Naive thymus-derived CD8-positive, alpha-beta T cell (primary cell): ENCODE data around the gene ROGDI. TPM values are rescaled to one million over a fixed set of nuclear protein-coding genes. Genes with fewer than 3 reads are reported as not detected.

Source experiments
- ATAC-seq, 2 donors: fragments of 150-1000 bp; cut with Tn5 transposase in 1 of 2; sonication (Bioruptor Pico), chemical (Tn5 transposase) in 1 of 2; 1 replicate in 1 of 2; 2 replicates in 1 of 2; pipeline ENCODE4 v1.10.0; 2021; ENCODE audit warnings: mild to moderate bottlenecking in 2 of 2, moderate library complexity in 2 of 2
- POLR2A ChIA-PET: fragments of 350-600 bp; sonication (Branson Sonifier 250); formaldehyde crosslinking; loops from one replicate; lab custom pipeline; 2021; ENCODE audit warnings: antibody characterized with exemption; lab: Charles Lee
- DNase-seq, 10 donors: peaks; one replicate each; pipeline versions ENCODE4 v3.0.0 to v3.0.0-alpha.2; 2020 to 2022
- H3K27ac Mint-ChIP-seq, 10 donors: one replicate each; pipeline ENCODE4 v1.8.0; 2020 to 2022; ENCODE audit warnings: mild to moderate bottlenecking in 10 of 10, mixed read lengths in 10 of 10, moderate library complexity in 4 of 10, inconsistent platforms in 1 of 10
- H3K27me3 Mint-ChIP-seq, 5 donors: one replicate each; pipeline ENCODE4 v1.8.0; 2021 to 2022; ENCODE audit warnings: mixed read lengths in 5 of 5
- H3K36me3 Mint-ChIP-seq, 3 donors: one replicate each; pipeline ENCODE4 v1.8.0; 2020 to 2022; ENCODE audit warnings: mixed read lengths in 3 of 3, mild to moderate bottlenecking in 2 of 3, inconsistent platforms in 1 of 3
- H3K4me1 Mint-ChIP-seq, 4 donors: one replicate each; pipeline ENCODE4 v1.8.0; 2021 to 2022; ENCODE audit warnings: mixed read lengths in 4 of 4
- H3K4me3 Mint-ChIP-seq, 10 donors: one replicate each; pipeline ENCODE4 v1.8.0; 2020 to 2022; ENCODE audit warnings: mild to moderate bottlenecking in 10 of 10, mixed read lengths in 10 of 10, moderate library complexity in 6 of 10, inconsistent platforms in 1 of 10
- H3K9me3 Mint-ChIP-seq, 9 donors: one replicate each; pipeline ENCODE4 v1.8.0; 2020 to 2022; ENCODE audit warnings: mixed read lengths in 9 of 9, mild to moderate bottlenecking in 3 of 9, inconsistent platforms in 1 of 9, moderate library complexity in 1 of 9
- polyA plus RNA-seq, 3 donors: library from polyadenylated mRNA; unstranded; fragments of 300-500 nt; fragmentation: Illumina TruSeq; gene quantifications; one replicate each; pipeline ENCODE4 v1.2.3, GENCODE V29; 2021
- total RNA-seq, 8 experiments: library from RNA in 2 of 8; stranded (reverse) in 2 of 8; gene quantifications; one replicate each; pipeline ENCODE4 v1.2.3 and lab custom pipeline; 2021 to 2026

The ROGDI gene
- total and polyA plus RNA-seq, 5 experiments from 2014 or later, result 7.8 to 12.6 (median 11.8) TPM

DNA sequence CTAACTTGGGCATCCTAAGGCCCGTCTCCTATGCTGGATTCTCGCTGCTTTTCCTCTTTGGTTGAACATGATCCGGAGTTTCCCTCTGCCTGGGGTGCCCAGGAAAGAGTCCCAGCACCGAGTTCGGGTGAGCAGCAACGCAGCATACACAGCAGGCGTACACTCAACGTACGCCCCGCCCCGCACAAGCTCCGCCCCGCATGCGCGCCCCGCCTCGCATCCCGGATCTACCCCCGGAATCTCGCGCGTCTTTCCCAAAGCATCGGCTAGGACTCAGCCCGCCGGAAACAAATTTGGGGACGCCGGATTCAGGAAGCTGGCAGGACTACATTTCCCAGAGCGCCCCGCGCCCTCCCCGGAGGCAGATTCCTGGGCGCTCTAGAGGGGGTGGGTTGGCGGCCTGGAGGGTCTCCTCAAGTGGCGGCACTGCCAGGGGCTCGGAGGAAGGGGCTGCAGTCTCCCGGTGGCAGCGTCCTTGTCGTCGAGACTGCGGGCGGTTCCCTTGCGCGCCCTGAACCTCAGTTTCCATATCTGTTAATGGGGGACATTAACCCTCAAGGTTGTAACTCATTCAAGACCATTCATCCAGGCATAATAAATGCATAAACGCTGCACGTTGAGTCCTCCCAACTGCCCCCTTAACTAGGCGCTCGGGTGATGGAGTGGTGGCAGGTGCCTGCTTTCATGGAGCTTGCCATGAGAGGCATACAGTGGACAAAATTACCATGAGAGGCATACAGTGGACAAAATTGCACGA is 33.7 kb downstream of the ROGDI start:
- Mint-ChIP-seq H3K27ac (peak overlapping the region; percentile 79 to 96 (median 94)), H3K4me1 (peaks cover 15 to 40% (median 30%) of the 10 kb centered on the region in 4 donors), H3K27me3 (no peaks in the 10 kb centered on the region), H3K9me3 (no peaks in the 10 kb centered on the region), H3K36me3 (peaks cover 0 to 11% (median 0%) of the 10 kb centered on the region in 3 donors), H3K4me3 (peak overlapping the region; percentile 88 to 95 (median 92))
- DNase-seq (peak; percentile 66 to 90 (median 73)), ATAC-seq (peak; percentile 54 to 65)
- POLR2A ChIA-PET, result interaction anchor here (0.6 to 5.8 kb wide), 11 partner anchors 22 to 486 kb away, joined by 3 to 60 read pairs (median 4); partner anchors contain the start of genes ANKS3, DNAAF8, NUDT16L1 and ROGDI

DNA sequence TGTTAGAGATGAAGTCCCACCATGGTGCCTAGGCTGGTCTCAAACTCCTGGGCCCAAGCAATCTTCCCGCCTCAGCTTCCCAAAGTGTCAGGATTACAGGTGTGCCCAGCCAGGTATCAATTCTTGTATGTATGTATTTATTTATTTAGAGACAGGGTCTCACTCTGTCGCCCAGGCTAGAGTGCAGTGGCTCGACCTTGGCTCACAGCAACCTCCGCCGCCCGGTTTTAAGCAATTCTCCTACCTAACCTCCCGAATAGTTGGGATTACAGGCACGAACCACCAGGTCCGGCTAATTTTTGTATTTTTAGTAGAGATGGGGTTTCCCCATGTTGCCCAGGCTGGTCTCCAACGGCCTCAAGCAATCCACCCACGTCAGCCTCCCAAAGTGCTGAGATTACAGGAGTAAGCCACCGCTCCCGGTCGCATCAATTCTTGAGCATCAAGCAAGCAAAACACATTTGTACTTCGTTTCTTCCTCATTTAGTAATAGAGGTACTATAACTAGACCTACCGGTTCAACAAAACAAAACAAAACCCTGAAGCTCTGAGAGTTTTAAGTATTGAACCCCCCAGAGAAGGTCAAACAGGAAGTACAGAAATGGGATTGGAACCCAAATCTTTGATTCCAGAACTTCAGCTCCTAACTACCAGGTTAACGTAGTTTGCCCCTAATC is 34.4 kb downstream of the ROGDI start:
- H3K27me3 Mint-ChIP-seq, result no peaks in the 10 kb centered on the region
- ATAC-seq (no peak), DNase-seq (peak in 1 of 10 donors; percentile 7)
- H3K36me3 Mint-ChIP-seq, result peaks cover 0 to 16% (median 0%) of the 10 kb centered on the region in 3 donors
- H3K9me3 Mint-ChIP-seq, result no peaks in the 10 kb centered on the region
- peak overlapping the region; percentile 79 to 96 (median 94) for H3K27ac Mint-ChIP-seq
- H3K4me3 Mint-ChIP-seq, result peak overlapping the region; percentile 88 to 95 (median 92)
- H3K4me1 Mint-ChIP-seq, result peaks cover 15 to 40% (median 30%) of the 10 kb centered on the region in 4 donors
- POLR2A ChIA-PET, result interaction anchor here (0.9 to 5.8 kb wide), 10 partner anchors 21 to 151 kb away, joined by 3 to 60 read pairs (median 4); partner anchors contain the start of genes ANKS3, DNAAF8, NUDT16L1 and ROGDI

DNA sequence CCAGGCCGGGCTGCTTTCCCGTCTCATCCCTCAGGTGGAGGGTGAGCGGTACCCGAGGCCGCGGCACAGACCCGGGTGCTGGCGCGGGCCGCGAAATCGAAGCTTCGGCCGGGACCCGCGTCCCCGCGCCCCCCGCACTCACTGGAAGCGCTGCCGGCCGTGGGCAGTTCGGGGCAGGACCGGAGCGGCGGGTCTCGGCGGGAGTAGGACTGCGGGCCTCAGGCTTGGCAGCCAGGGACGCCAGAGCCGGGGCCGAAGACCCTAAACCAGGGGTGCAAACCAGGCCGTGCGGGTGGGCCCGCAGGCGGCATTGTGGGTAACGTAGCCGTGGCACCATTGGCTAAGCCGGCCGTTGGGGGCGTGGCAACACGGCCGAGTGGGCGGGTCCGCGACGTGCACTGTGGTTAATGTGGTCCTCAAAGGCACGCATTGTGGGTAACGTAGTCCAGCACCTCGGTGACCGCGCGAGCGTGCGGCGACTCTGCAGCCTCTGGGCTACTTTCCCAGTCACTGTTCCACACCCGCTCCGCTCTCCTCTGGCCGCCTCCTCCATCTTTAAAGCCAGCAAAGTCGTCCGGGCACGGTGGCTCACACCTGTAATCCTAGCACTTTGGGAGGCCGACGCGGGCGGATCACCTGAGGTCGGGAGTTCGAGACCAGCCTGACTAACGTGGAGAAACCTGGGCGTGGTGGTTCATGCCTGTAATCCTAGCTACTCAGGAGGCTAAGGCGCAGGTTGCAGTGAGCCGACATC is 35.4 kb downstream of the ROGDI start, which contains the start of gene ZNF500:
Gene ZNF500, minus strand, starts transcription at position 288 of the 754 bp plus-strand sequence. CDS start 1,184 bp downstream, outside the sequence.
- DNase-seq (peak; percentile 88 to 97 (median 94)), ATAC-seq (peak; percentile 86 to 94)
- Mint-ChIP-seq H3K36me3 (peaks cover 0 to 26% (median 0%) of the 10 kb centered on the region in 3 donors), H3K27ac (peak within 1 kb of the TSS; percentile 86 to 96 (median 94)), H3K9me3 (no peaks in the 10 kb centered on the region), H3K4me1 (peaks cover 16 to 48% (median 34%) of the 10 kb centered on the region in 4 donors), H3K4me3 (peak within 1 kb of the TSS; percentile 88 to 95 (median 92)), H3K27me3 (no peaks in the 10 kb centered on the region)
- POLR2A ChIA-PET, result interaction anchor here (1.5 to 5.8 kb wide), 7 partner anchors 19 to 150 kb away, joined by 3 to 60 read pairs (median 4); partner anchors contain the start of genes ANKS3, DNAAF8 and ROGDI

DNA sequence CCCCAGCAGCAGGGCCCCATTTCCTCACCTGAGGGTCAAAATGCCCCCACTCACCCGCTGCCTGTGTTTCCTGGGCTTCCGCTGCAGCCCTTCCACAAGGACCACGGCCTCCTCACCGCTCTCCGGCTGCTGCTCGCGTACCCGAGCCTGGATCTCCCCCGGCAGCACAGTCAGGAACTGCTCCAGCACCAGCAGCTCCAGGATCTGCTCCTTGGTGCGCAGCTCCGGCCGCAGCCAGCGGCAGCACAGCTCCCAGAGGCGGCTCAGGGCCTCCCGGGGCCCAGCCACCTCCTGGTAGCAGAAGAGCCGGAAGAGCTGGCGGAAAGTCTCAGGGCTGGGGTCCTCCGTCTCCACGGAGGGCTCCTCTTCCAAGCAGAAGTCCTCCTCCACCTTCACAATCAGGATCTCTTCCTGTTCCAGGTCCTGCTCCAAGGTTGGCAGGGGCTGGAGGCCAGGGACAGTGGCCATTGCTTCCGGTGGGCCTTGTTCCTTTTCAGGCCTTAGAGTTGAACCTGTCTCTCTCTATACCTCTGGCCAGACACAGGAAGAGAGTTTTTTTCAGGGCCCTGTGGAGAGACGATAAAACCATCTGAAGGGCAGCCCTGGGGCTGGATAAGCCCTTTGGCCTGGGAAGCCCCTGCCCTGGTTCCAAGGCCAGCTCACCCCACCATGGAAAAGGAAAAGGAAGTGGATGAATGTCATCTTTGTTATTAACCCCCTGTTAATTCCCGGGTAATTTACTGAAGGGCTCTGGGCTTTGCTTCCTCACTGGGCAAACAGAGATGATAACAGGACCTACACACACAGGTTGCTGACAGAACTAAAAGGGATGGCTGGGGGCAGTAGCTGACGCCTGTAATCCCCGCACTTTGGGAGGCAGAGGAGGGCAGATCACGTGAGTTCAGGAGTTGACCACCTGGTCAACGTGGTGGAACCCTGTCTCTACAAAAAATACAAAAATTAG is 36.6 kb downstream of the ROGDI start:
- POLR2A ChIA-PET, result interaction anchor here (0.6 to 5.8 kb wide), 9 partner anchors 15 to 149 kb away, joined by 3 to 60 read pairs (median 4); partner anchors contain the start of genes ANKS3, DNAAF8 and ROGDI
- no peaks in the 10 kb centered on the region for H3K27me3 Mint-ChIP-seq
- ATAC-seq (no peak), DNase-seq (no peak)
- peak overlapping the region; percentile 85 to 95 (median 90) for H3K27ac Mint-ChIP-seq
- peak overlapping the region; percentile 84 to 91 (median 87) for H3K4me3 Mint-ChIP-seq
- H3K36me3 Mint-ChIP-seq, result peaks cover 0 to 35% (median 2%) of the 10 kb centered on the region in 3 donors
- H3K4me1 Mint-ChIP-seq, result peaks cover 16 to 49% (median 34%) of the 10 kb centered on the region in 4 donors
- no peaks in the 10 kb centered on the region for H3K9me3 Mint-ChIP-seq

DNA sequence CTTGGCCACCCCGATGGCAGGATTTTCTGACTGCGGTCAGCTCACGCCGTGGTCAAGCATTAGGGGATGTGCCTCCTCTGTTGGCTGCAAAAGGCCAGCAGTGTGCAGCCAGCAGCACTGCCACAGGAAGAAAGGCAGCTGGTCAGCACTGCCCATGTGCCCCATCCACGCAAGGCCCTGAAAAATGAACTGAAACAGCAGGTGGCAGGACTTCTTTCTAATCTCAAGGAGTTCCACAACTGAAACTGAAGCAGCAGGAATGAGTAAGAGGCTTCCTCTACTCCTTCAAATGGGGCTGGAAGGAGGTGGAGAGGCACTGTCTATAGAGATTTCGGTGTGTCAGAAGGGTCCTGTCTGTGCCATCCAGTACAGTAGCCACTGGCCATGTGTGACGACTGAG is 38.6 kb downstream of the ROGDI start:
- H3K4me3 Mint-ChIP-seq, result peak overlapping the region in 1 of 10 donors; percentile 14
- peak overlapping the region in 3 of 10 donors; percentile 15 to 27 (median 18) for H3K27ac Mint-ChIP-seq
- ATAC-seq (no peak), DNase-seq (no peak)
- no peaks in the 10 kb centered on the region for H3K27me3 Mint-ChIP-seq
- H3K36me3 Mint-ChIP-seq, result peaks cover 0 to 55% (median 2%) of the 10 kb centered on the region in 3 donors
- POLR2A ChIA-PET, result no interaction called here
- peaks cover 18 to 43% (median 30%) of the 10 kb centered on the region in 4 donors for H3K4me1 Mint-ChIP-seq
- no peaks in the 10 kb centered on the region for H3K9me3 Mint-ChIP-seq

DNA sequence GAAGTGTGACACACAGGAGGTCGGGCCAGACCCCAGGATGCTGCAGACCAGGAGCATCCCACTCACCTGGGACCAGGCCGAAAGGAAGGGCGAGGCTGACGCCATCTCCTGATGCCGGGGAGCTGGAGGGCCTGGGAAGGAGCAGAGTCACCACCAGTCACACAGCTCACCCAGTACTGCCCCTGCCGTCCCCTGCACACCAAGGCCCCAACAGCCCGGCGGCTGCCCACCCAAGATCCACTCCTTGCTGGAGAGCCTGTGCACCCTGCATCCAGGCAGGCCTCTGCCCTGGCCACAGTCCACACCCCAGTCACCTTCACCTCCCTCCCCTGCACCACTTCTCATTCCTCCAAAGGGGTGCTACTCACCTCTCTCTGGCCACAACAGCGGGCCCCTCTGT is 40.2 kb downstream of the ROGDI start:
- POLR2A ChIA-PET, result interaction anchor here (1.6 kb wide), 1 partner anchor 28 kb away, joined by 4 read pairs; the partner anchor contains the start of genes ANKS3 and DNAAF8
- no peaks in the 10 kb centered on the region for H3K9me3 Mint-ChIP-seq
- H3K4me3 Mint-ChIP-seq, result no peak overlapping the region
- DNase-seq (no peak), ATAC-seq (no peak)
- H3K27me3 Mint-ChIP-seq, result no peaks in the 10 kb centered on the region
- peak overlapping the region in 1 of 10 donors; percentile 62 for H3K27ac Mint-ChIP-seq
- peaks cover 0 to 69% (median 2%) of the 10 kb centered on the region in 3 donors for H3K36me3 Mint-ChIP-seq
- H3K4me1 Mint-ChIP-seq, result peaks cover 13 to 32% (median 18%) of the 10 kb centered on the region in 4 donors

DNA sequence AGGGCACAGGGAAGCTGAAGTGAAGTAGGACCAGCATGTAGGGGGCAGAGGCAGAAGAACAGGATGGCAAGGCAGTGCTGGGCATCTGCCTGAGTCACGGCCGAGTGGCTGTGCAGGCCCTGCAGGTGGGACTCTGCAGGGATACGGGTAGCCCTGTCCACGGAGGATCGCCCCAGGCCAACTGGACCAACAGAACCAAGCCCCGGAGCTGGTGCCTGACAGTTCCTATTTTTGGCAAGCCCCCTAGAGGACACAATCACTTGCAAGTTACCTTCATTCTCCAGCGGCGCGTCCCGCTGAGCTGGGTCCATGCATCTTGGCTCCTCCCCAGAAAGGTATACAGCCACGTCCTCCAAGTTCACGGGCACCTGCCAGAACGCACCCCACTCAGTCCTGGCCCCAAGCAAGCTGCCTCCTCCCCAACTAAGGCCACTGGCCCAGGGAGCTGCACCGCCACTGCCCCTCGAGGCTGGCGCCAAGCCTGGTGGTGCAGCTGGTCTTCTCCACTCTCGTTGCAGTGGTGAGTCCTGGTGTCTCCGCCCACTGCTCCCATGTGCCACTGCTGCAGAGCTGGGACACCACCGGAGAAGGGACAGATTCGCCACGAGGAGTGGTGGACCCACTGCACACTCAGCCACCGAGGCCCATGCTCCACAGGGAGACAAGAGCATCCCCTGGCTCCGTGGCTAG is 42.1 kb downstream of the ROGDI start:
- ATAC-seq, result no peak
- Mint-ChIP-seq H3K4me1 (peaks cover 4 to 19% (median 8%) of the 10 kb centered on the region in 4 donors), H3K27me3 (no peaks in the 10 kb centered on the region), H3K27ac (peak overlapping the region in 3 of 10 donors; percentile 35 to 79 (median 67)), H3K9me3 (no peaks in the 10 kb centered on the region), H3K4me3 (no peak overlapping the region), H3K36me3 (peaks cover 0 to 86% (median 9%) of the 10 kb centered on the region in 3 donors)
- no peak for DNase-seq
- POLR2A ChIA-PET, result interaction anchor here (0.9 kb wide), 1 partner anchor 66 kb away, joined by 3 read pairs; no protein-coding TSS in a partner anchor

DNA sequence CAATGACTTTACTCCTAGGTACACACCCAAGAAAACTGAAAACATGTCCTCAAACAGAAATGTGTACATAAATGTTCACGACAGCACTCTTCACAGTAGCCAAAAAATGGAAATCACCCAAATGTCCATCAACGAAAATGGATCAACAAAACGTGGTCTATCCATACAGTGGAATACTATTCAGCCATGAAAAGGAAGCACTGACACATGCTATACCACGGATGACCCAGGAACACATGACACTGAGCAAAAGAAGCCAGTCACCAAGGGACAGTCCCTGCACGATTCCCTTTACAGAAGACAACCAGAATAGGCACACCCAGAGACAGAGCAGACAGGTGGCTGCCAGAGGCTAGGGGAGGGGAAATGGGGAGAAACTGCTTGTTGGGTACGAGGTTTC is 46.7 kb downstream of the ROGDI start:
- POLR2A ChIA-PET, result no interaction called here
- ATAC-seq (no peak), DNase-seq (no peak)
- Mint-ChIP-seq H3K9me3 (no peaks in the 10 kb centered on the region), H3K27me3 (no peaks in the 10 kb centered on the region), H3K4me1 (peaks cover 0 to 5% (median 0%) of the 10 kb centered on the region in 4 donors), H3K4me3 (no peak overlapping the region), H3K36me3 (peaks cover 0 to 81% (median 12%) of the 10 kb centered on the region in 3 donors), H3K27ac (no peak overlapping the region)

DNA sequence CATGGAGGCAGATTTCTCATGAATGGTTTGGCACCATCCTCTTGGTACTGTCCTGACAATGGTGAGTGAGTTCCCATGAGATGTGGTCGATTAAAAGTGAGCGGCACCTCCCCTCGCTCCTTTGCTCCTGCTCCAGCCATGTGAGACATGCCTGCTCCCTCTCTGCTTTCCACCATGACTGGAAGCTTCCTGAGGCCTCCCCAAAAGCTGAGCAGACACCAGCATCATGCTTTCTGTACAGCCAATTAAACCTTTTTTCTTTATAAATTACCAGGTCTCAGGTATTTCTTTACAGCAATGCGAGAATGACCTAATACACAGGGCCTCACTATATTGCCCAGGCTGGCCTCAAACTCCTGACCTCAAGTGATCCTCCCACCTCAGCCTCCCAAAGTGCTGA is 47.6 kb downstream of the ROGDI start:
- POLR2A ChIA-PET, result no interaction called here
- Mint-ChIP-seq H3K4me3 (no peak overlapping the region), H3K9me3 (no peaks in the 10 kb centered on the region), H3K27ac (no peak overlapping the region), H3K36me3 (peaks cover 0 to 80% (median 12%) of the 10 kb centered on the region in 3 donors), H3K4me1 (peaks cover 0 to 3% (median 0%) of the 10 kb centered on the region in 4 donors), H3K27me3 (no peaks in the 10 kb centered on the region)
- ATAC-seq (no peak), DNase-seq (no peak)

DNA sequence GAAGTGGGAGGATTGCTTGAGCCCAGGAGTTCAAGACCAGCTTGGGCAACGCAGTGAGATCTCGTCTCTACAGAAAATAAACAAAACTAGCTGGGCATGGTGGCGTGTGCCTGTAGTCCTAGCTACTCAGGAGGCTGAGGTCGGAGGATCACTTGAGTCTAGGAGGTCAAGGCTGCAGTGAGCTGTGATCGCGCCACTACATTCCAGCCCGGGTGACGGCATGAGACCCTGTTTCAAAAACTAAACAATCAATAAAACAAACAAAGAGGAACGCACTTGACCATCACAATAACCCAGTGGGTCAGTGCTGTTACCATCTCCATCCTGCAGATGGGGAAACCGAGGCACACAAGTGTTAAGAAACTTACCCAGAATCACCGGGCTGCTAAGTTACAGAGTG is 49.2 kb downstream of the ROGDI start:
- Mint-ChIP-seq H3K27me3 (no peaks in the 10 kb centered on the region), H3K27ac (peak overlapping the region in 1 of 10 donors; percentile 49), H3K9me3 (no peaks in the 10 kb centered on the region), H3K4me1 (peaks cover 0 to 6% (median 3%) of the 10 kb centered on the region in 4 donors), H3K4me3 (no peak overlapping the region), H3K36me3 (peaks cover 0 to 63% (median 12%) of the 10 kb centered on the region in 3 donors)
- ATAC-seq, result no peak
- no peak for DNase-seq
- POLR2A ChIA-PET, result no interaction called here
